DND-41 (cell line): Measurements from ENCODE around the gene TEC.

ENCODE experiments used
- ATAC-seq: fragments of 200-7000 bp; cut with Tn5 transposase; 3 replicates; pipeline ENCODE4 v1.9.1; 2021; ENCODE audit warnings: low read depth; ENCODE audit not compliant: insufficient read depth
- DNase-seq: peaks from one replicate; pipeline ENCODE4 v3.0.0-alpha.2; 2020
- H2AFZ ChIP-seq: 2 replicates; pipeline ENCODE4 v1.6.0; 2012; ENCODE audit warnings: low read depth, low read length
- H3K27ac ChIP-seq: 2 replicates; pipeline ENCODE4 v1.5.1; 2012; ENCODE audit warnings: low read length, inconsistent platforms
- H3K27me3 ChIP-seq: fragments of 200-600 bp; sonication (generic); 2 replicates; pipeline ENCODE4 v1.6.0; 2012; ENCODE audit warnings: low read length, mild to moderate bottlenecking, inconsistent platforms; ENCODE audit not compliant: insufficient read depth, poor library complexity
- H3K36me3 ChIP-seq: 2 replicates; pipeline ENCODE4 v1.5.1; 2012; ENCODE audit warnings: low read length, inconsistent platforms; ENCODE audit not compliant: insufficient read depth
- H3K4me1 ChIP-seq: 2 replicates; pipeline ENCODE4 v1.5.1; 2012; ENCODE audit warnings: mild to moderate bottlenecking, low read length; ENCODE audit not compliant: insufficient read depth
- H3K4me2 ChIP-seq: 2 replicates; pipeline ENCODE4 v1.6.0; 2012; ENCODE audit warnings: mild to moderate bottlenecking, moderate library complexity, low read length, inconsistent platforms; ENCODE audit not compliant: insufficient read depth
- H3K4me3 ChIP-seq, 2 experiments: fragments of 200-600 bp in 1 of 2; shearing (Covaris generic) in 1 of 2; 2 replicates each; pipeline ENCODE4 v1.5.1; 2012 to 2016; ENCODE audit warnings: inconsistent platforms in 2 of 2, low read length in 2 of 2, mild to moderate bottlenecking in 2 of 2, low read depth in 1 of 2, moderate library complexity in 1 of 2
- H3K79me2 ChIP-seq: 2 replicates; pipeline ENCODE4 v1.6.0; 2012; ENCODE audit warnings: low read length, inconsistent platforms; ENCODE audit not compliant: insufficient read depth
- H3K9ac ChIP-seq: 2 replicates; pipeline ENCODE4 v1.6.0; 2012; ENCODE audit warnings: low read depth, mild to moderate bottlenecking, inconsistent platforms, low read length, moderate library complexity
- H3K9me3 ChIP-seq: 2 replicates; pipeline ENCODE4 v1.5.1; 2012; ENCODE audit warnings: low read length, moderate library complexity, mild to moderate bottlenecking, inconsistent platforms; ENCODE audit not compliant: insufficient read depth, severe bottlenecking
- H4K20me1 ChIP-seq: 2 replicates; pipeline ENCODE4 v1.6.0; 2012; ENCODE audit warnings: low read length; ENCODE audit not compliant: insufficient read depth
- EZH2 ChIP-seq: IDR thresholded peaks from 3 replicates; pipeline ENCODE4 v1.6.1; 2012; ENCODE audit warnings: borderline replicate concordance, low read depth, mild to moderate bottlenecking, moderate library complexity, low read length, inconsistent platforms; ENCODE audit not compliant: severe bottlenecking
- TF ChIP-seq, protein P1 (sequence below): IDR thresholded peaks from 2 replicates; pipeline ENCODE4 v1.5.1; 2012; ENCODE audit warnings: borderline replicate concordance, low read length, moderate library complexity, mild to moderate bottlenecking; ENCODE audit not compliant: poor library complexity, severe bottlenecking; ENCODE audit errors: extremely low read depth

The TEC gene

DNA sequence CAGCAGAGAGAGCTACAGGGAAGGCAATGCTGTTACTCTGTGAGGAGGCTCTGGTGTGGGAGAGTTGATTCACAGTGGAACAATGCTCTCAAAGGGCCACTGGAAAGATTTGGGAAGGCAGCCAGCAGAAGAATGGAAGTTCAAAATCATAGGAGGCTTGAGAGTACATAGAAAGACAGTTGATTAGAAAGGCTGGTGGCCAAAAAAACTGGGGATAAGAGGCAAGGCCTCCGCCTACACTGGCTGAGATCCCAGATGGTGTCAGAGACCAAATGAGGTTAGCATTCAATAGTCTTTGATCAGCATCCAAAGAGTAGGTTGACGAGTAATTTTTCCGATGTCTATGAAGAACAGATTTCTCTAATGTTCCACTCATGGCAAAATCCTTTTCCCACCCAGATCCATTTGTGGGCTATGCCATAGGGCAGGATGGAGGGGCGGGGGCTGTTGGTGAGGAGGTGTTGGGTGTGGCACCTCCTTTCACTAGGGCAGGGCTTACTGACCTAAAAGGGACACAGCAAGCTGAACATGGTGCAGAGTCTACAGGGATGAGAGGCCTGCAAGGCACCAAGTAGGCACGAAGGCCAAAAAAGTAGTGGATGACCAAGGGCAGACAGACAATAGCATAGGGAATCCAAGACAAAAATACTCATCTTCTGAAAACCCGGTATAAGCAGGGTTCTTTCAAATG, 15.1 kb downstream of the TEC start:
- DNase-seq (no peak), ATAC-seq (no peak)
- H3K27ac ChIP-seq, result no peak overlapping the region
- no peaks in the 10 kb centered on the region for H3K36me3 ChIP-seq
- H3K9ac ChIP-seq, result no peak overlapping the region
- no peaks in the 10 kb centered on the region for H3K27me3 ChIP-seq
- H3K4me1 ChIP-seq, result no peaks in the 10 kb centered on the region
- no peak for TF ChIP-seq EZH2
- TF ChIP-seq, protein P1, sequence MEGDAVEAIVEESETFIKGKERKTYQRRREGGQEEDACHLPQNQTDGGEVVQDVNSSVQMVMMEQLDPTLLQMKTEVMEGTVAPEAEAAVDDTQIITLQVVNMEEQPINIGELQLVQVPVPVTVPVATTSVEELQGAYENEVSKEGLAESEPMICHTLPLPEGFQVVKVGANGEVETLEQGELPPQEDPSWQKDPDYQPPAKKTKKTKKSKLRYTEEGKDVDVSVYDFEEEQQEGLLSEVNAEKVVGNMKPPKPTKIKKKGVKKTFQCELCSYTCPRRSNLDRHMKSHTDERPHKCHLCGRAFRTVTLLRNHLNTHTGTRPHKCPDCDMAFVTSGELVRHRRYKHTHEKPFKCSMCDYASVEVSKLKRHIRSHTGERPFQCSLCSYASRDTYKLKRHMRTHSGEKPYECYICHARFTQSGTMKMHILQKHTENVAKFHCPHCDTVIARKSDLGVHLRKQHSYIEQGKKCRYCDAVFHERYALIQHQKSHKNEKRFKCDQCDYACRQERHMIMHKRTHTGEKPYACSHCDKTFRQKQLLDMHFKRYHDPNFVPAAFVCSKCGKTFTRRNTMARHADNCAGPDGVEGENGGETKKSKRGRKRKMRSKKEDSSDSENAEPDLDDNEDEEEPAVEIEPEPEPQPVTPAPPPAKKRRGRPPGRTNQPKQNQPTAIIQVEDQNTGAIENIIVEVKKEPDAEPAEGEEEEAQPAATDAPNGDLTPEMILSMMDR, result no peak
- H3K9me3 ChIP-seq, result no peaks in the 10 kb centered on the region
- H3K4me3 ChIP-seq, result no peak overlapping the region
- H3K79me2 ChIP-seq, result no peaks in the 10 kb centered on the region
- no peaks in the 10 kb centered on the region for H4K20me1 ChIP-seq
- no peak overlapping the region for H3K4me2 ChIP-seq
- no peak overlapping the region for H2AFZ ChIP-seq

DNA sequence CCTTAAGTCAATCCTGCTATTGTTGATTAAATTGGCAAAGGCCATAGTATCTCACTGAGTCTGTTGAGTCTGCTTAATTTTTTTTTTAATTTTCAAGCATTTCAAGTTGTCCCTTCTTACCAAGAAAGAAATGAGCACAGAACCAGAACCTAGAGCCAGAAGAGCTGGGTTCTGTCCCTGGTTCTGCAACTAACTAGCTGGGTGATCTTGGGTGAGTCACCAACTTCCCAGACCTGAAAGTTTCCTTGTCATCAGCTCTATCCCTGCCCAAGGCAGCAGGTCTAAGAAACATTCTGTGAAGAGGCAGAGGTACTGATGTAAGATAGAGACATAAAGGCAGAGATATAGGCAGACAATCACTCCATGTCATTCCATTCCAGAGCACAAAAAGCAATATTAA, 17.3 kb downstream of the TEC start:
- Histone ChIP-seq H3K36me3 (no peaks in the 10 kb centered on the region), H3K9me3 (no peaks in the 10 kb centered on the region), H3K4me2 (no peak overlapping the region), H3K4me1 (no peaks in the 10 kb centered on the region), H3K27ac (no peak overlapping the region), H3K9ac (no peak overlapping the region), H4K20me1 (no peaks in the 10 kb centered on the region), H3K27me3 (no peaks in the 10 kb centered on the region), H2AFZ (no peak overlapping the region), H3K79me2 (no peaks in the 10 kb centered on the region), H3K4me3 (no peak overlapping the region)
- DNase-seq (no peak), ATAC-seq (no peak)
- TF ChIP-seq, protein P1, result no peak
- TF ChIP-seq EZH2, result no peak

DNA sequence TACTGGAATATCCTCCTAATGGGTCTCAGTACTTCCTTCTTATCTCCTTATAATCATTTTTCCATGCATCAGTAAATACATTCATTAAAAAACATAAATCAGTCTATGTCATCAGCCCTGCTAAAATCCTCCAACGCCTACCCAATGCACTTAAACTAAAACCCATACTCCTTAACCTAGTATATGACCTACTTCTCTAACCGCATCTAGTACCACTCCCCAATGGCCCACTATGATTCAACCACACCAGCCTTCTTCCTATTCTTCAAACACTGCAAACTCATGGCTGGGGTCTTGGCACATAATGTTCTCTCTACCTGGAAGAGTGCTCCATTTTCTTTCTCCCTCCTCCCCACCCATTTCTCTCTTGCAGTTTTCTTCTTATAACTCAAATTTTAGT, 18.7 kb downstream of the TEC start:
- DNase-seq (no peak), ATAC-seq (no peak)
- H2AFZ ChIP-seq, result no peak overlapping the region
- H3K36me3 ChIP-seq, result no peaks in the 10 kb centered on the region
- no peak overlapping the region for H3K4me3 ChIP-seq
- no peak overlapping the region for H3K4me2 ChIP-seq
- no peaks in the 10 kb centered on the region for H3K79me2 ChIP-seq
- no peak overlapping the region for H3K9ac ChIP-seq
- no peak overlapping the region for H3K27ac ChIP-seq
- no peaks in the 10 kb centered on the region for H4K20me1 ChIP-seq
- H3K9me3 ChIP-seq, result no peaks in the 10 kb centered on the region
- H3K27me3 ChIP-seq, result no peaks in the 10 kb centered on the region
- no peaks in the 10 kb centered on the region for H3K4me1 ChIP-seq
- TF ChIP-seq EZH2, result no peak
- TF ChIP-seq, protein P1, result no peak

DNA sequence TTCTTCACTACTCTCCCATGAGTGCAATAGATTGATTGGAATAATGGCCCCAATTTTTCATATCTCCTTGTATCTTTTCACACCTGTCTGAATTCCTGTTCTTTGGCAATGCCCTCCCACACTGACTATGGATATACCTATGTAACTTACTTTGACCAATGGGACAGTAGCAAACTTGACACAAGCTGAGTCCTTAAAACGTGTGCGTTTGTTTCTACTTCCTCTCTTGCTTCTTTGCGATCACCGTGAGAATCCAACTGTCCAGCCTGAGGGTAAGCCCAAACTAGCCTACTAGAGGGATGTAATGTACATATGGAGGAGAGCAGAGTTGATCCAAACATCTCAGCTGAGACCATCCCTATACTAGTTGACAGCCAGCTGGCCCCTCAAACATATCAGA, 19.3 kb downstream of the TEC start:
- DNase-seq (no peak), ATAC-seq (no peak)
- Histone ChIP-seq H3K27me3 (no peaks in the 10 kb centered on the region), H4K20me1 (no peaks in the 10 kb centered on the region), H3K27ac (no peak overlapping the region), H3K9me3 (no peaks in the 10 kb centered on the region), H3K79me2 (no peaks in the 10 kb centered on the region), H3K9ac (no peak overlapping the region), H3K4me2 (no peak overlapping the region), H3K4me3 (no peak overlapping the region), H2AFZ (no peak overlapping the region), H3K4me1 (no peaks in the 10 kb centered on the region), H3K36me3 (no peaks in the 10 kb centered on the region)
- TF ChIP-seq, protein P1, result no peak
- no peak for TF ChIP-seq EZH2
